Esophagus squamous epithelium (tissue), 4 donors: Measurements from ENCODE around the gene STX3.
"Not testable (repeated sequence)": the region's sequence is repeated elsewhere in the genome, so short reads cannot be mapped to it uniquely, and the experiment has no call there.

Source experiments
- POLR2A ChIP-seq, 4 donors: fragments of 450-650 bp; IDR thresholded peaks; one replicate each; pipeline ENCODE4 v1.6.1; 2017; ENCODE audit warnings: antibody characterized with exemption in 4 of 4, mild to moderate bottlenecking in 4 of 4, moderate library complexity in 3 of 4
- TF ChIP-seq, protein P1 (sequence below), 6 experiments: fragments of 450-650 bp in 4 of 6; fragments of 200-600 bp in 2 of 6; sonication (generic) in 2 of 6; IDR thresholded peaks; one replicate each; pipeline ENCODE4 v1.5.1; 2016 to 2019; ENCODE audit warnings: antibody characterized with exemption in 6 of 6, mild to moderate bottlenecking in 4 of 6, moderate library complexity in 4 of 6

DNA sequence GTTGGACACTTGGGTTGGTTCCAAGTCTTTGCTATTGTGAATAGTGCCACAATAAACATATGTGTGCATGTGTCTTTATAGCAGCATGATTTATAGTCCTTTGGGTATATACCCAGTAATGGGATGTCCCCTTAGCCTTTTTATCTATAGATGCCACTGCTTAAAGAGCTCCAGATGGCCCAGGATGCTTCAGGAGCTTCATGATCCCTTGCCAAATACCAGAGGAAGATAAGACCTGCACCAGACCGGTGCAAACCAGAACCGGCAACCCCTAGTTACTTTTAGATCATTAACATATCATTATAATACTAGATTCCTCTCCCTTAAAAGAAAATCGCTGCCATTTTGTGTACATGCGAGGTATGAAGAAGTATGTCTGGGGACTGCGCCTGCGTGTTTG is 93.3 kb downstream of the STX3 start:
- TF ChIP-seq, protein P1, sequence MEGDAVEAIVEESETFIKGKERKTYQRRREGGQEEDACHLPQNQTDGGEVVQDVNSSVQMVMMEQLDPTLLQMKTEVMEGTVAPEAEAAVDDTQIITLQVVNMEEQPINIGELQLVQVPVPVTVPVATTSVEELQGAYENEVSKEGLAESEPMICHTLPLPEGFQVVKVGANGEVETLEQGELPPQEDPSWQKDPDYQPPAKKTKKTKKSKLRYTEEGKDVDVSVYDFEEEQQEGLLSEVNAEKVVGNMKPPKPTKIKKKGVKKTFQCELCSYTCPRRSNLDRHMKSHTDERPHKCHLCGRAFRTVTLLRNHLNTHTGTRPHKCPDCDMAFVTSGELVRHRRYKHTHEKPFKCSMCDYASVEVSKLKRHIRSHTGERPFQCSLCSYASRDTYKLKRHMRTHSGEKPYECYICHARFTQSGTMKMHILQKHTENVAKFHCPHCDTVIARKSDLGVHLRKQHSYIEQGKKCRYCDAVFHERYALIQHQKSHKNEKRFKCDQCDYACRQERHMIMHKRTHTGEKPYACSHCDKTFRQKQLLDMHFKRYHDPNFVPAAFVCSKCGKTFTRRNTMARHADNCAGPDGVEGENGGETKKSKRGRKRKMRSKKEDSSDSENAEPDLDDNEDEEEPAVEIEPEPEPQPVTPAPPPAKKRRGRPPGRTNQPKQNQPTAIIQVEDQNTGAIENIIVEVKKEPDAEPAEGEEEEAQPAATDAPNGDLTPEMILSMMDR (IDR thresholded peaks at IDR 0.05) = not testable (repeated sequence)
- not testable (repeated sequence) for TF ChIP-seq POLR2A (IDR thresholded peaks at IDR 0.05)
